Lower leg skin (tissue), 4 donors: Measurements from ENCODE around the gene BACH1. TPM values are rescaled to one million over a fixed set of nuclear protein-coding genes. Genes with fewer than 3 reads are reported as not detected.

Experiments
- DNase-seq, 2 donors: peaks; one replicate each; pipeline ENCODE4 v3.0.0-alpha.2; 2019; ENCODE audit warnings: low spot score in 2 of 2
- H3K4me3 ChIP-seq: fragments of 200-600 bp; sonication (generic); 2 replicates; pipeline ENCODE4 v1.5.1; 2017; ENCODE audit warnings: mild to moderate bottlenecking, low read depth; ENCODE audit not compliant: poor library complexity, severe bottlenecking
- POLR2A ChIP-seq, 2 donors: fragments of 450-650 bp; IDR thresholded peaks; one replicate each; pipeline ENCODE4 v1.6.1; 2016 to 2017; ENCODE audit warnings: antibody characterized with exemption in 2 of 2, mild to moderate bottlenecking in 1 of 2, moderate library complexity in 1 of 2
- WGBS, 2 donors: methylation state at CpG; one replicate each; pipeline ENCODE4 v1.1.5; 2018; 5-methylcytosine and 5-hydroxymethylcytosine counted together
- intact Hi-C: fragments of 100-400 bp; cut with DNase I; formaldehyde crosslinking; loops from one replicate; pipeline ENCODE4 v1.15.0; 2023; ENCODE audit warnings: low total_unique reads
- total RNA-seq, 4 donors: library from RNA; depleted of rRNA; stranded (reverse); fragments of >200 nt; gene quantifications; one replicate each; pipeline ENCODE4 v1.1.0, GENCODE V29; 2016
- TF ChIP-seq, protein P1 (sequence below), 3 donors: fragments of 450-650 bp; IDR thresholded peaks; one replicate each; pipeline ENCODE4 v1.5.1; 2016; ENCODE audit warnings: antibody characterized with exemption in 3 of 3, mild to moderate bottlenecking in 3 of 3, moderate library complexity in 2 of 3

BACH1 gene
- total RNA-seq, 4 donors from 2014 or later: 87.7 to 96.4 (median 91.0) TPM

GRCh38 chr21:29390778-29391177 is 92.1 kb downstream of the BACH1 start:
- no peak overlapping the region for H3K4me3 ChIP-seq
- TF ChIP-seq POLR2A (IDR thresholded peaks at IDR 0.05): no peak
- TF ChIP-seq, protein P1, sequence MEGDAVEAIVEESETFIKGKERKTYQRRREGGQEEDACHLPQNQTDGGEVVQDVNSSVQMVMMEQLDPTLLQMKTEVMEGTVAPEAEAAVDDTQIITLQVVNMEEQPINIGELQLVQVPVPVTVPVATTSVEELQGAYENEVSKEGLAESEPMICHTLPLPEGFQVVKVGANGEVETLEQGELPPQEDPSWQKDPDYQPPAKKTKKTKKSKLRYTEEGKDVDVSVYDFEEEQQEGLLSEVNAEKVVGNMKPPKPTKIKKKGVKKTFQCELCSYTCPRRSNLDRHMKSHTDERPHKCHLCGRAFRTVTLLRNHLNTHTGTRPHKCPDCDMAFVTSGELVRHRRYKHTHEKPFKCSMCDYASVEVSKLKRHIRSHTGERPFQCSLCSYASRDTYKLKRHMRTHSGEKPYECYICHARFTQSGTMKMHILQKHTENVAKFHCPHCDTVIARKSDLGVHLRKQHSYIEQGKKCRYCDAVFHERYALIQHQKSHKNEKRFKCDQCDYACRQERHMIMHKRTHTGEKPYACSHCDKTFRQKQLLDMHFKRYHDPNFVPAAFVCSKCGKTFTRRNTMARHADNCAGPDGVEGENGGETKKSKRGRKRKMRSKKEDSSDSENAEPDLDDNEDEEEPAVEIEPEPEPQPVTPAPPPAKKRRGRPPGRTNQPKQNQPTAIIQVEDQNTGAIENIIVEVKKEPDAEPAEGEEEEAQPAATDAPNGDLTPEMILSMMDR (IDR thresholded peaks at IDR 0.05): no peak
- DNase-seq: no peak
- 73 to 88% methylated on average over 2 of the region's 2 CpGs for WGBS, 2 donors
- intact Hi-C loops: no loop called here

- WGBS, 2 donors: 95 to 98% methylated on average over 2 of the region's 2 CpGs
- TF ChIP-seq, protein P1 (IDR thresholded peaks at IDR 0.05): no peak
- no peak for DNase-seq
- intact Hi-C loops: no loop called here
- no peak overlapping the region for H3K4me3 ChIP-seq
Measured at GRCh38 chr21:29394051-29394450, 95.3 kb downstream of the BACH1 start.

Other genes with a start within 250 kb of the BACH1 start
- gene CCT8, start 225.3 kb upstream of the BACH1 start, total RNA-seq: 100 to 1,000 TPM in 1 of 4 donors, 10 to 100 TPM in 3; 73.7 to 114 (median 85.1) TPM
- 10 to 100 TPM in 2 of 4 donors, 1 to 10 TPM in 2; 4.6 to 17.1 (median 8.8) TPM for gene MAP3K7CL, start 168.3 kb upstream of the BACH1 start, total RNA-seq